B cell (primary cell): Measurements from ENCODE around the gene LAMA4. TPM values are rescaled to one million over a fixed set of nuclear protein-coding genes. Genes with fewer than 3 reads are reported as not detected.

Experiments
- ATAC-seq: fragments of 200-7000 bp; cut with Tn5 transposase; one replicate; pipeline ENCODE4 v1.10.0; 2021; ENCODE audit warnings: low read depth, mild to moderate bottlenecking, moderate number of reproducible peaks, moderate library complexity
- CTCF ChIA-PET: fragments of 350-600 bp; sonication (Branson Sonifier 250); formaldehyde crosslinking; loops from one replicate; lab custom pipeline; 2021; ENCODE audit warnings: antibody characterized with exemption, inconsistent platforms; lab: Charles Lee
- POLR2A ChIA-PET: fragments of 350-600 bp; sonication (Branson Sonifier 250); formaldehyde crosslinking; loops from one replicate; lab custom pipeline; 2021; ENCODE audit warnings: antibody characterized with exemption; lab: Charles Lee
- DNase-seq: peaks from one replicate; pipeline ENCODE4 v3.0.0; 2013
- H2AFZ ChIP-seq: 2 replicates; pipeline ENCODE4 v1.6.1; 2012; ENCODE audit warnings: mild to moderate bottlenecking, low read depth, low read length; ENCODE audit not compliant: insufficient read depth, poor library complexity, severe bottlenecking
- H3K27ac ChIP-seq, 2 donors: 1 replicate in 1 of 2; 2 replicates in 1 of 2; pipeline ENCODE4 v1.5.1; 2012 to 2013; ENCODE audit warnings: low read length in 2 of 2, mild to moderate bottlenecking in 2 of 2, moderate library complexity in 1 of 2
- H3K27me3 ChIP-seq, 4 experiments: fragments of 200-600 bp in 1 of 4; sonication (generic) in 1 of 4; replicated peaks in 1 of 4; 1 replicate in 2 of 4; 2 replicates in 2 of 4; pipeline versions ENCODE4 v1.6.1 to v1.7.0; 2013 to 2016; ENCODE audit warnings: low read length in 3 of 4, mild to moderate bottlenecking in 2 of 4, mixed read lengths in 1 of 4, moderate library complexity in 1 of 4; ENCODE audit not compliant: insufficient read depth in 4 of 4, control insufficient read depth in 3 of 4; ENCODE audit errors: control extremely low read depth in 1 of 4
- H3K36me3 ChIP-seq, 2 experiments: replicated peaks in 1 of 2; 1 replicate in 1 of 2; 2 replicates in 1 of 2; pipeline versions ENCODE4 v1.6.1 to v1.7.1; 2013; ENCODE audit warnings: low read length in 1 of 2; ENCODE audit not compliant: insufficient read depth in 2 of 2, control insufficient read depth in 1 of 2; ENCODE audit errors: control extremely low read depth in 1 of 2, extremely low read depth in 1 of 2
- H3K4me1 ChIP-seq, 2 donors: fragments of 200-600 bp in 1 of 2; sonication (generic) in 1 of 2; 1 replicate in 1 of 2; 2 replicates in 1 of 2; pipeline versions ENCODE4 v1.5.1 to v1.6.1; 2013 to 2017; ENCODE audit warnings: low read length in 2 of 2; ENCODE audit not compliant: control insufficient read depth in 2 of 2, insufficient read depth in 2 of 2
- H3K4me2 ChIP-seq: replicated peaks from 2 replicates; pipeline ENCODE3; 2012; ENCODE audit warnings: mild to moderate bottlenecking, low read depth, low read length; ENCODE audit not compliant: poor library complexity, severe bottlenecking
- H3K4me3 ChIP-seq, 5 experiments: fragments of 200-600 bp in 1 of 5; sonication (generic) in 1 of 5; 1 replicate in 3 of 5; 2 replicates in 2 of 5; pipeline versions ENCODE4 v1.5.1 to v1.7.0; 2011 to 2016; ENCODE audit warnings: low read length in 4 of 5, mild to moderate bottlenecking in 4 of 5, low read depth in 2 of 5, control low read depth in 1 of 5, moderate library complexity in 1 of 5; ENCODE audit not compliant: insufficient read depth in 1 of 5; ENCODE audit errors: control extremely low read depth in 1 of 5, extremely low read depth in 1 of 5
- H3K79me2 ChIP-seq: fragments of 200-600 bp; sonication (generic); one replicate; pipeline ENCODE4 v1.6.0; 2016; ENCODE audit warnings: low read length; ENCODE audit not compliant: control insufficient read depth, insufficient read depth
- H3K9ac ChIP-seq: fragments of 200-600 bp; sonication (generic); 2 replicates; pipeline ENCODE4 v1.6.1; 2017; ENCODE audit warnings: mild to moderate bottlenecking, low read length, moderate library complexity
- H3K9me3 ChIP-seq, 3 donors: one replicate each; pipeline versions ENCODE4 v1.6.1 to v1.7.1; 2013; ENCODE audit warnings: low read length in 2 of 3; ENCODE audit not compliant: control insufficient read depth in 2 of 3, insufficient read depth in 1 of 3; ENCODE audit errors: control extremely low read depth in 1 of 3
- H4K20me1 ChIP-seq: 2 replicates; pipeline ENCODE4 v1.6.0; 2012; ENCODE audit warnings: mild to moderate bottlenecking, low read length; ENCODE audit not compliant: insufficient read depth, control insufficient read depth, poor library complexity, severe bottlenecking
- H3K27ac Mint-ChIP-seq: one replicate; pipeline ENCODE4 v1.8.0; 2021; ENCODE audit warnings: mixed read lengths
- H3K27me3 Mint-ChIP-seq: one replicate; pipeline ENCODE4 v1.8.0; 2021; ENCODE audit warnings: mixed read lengths
- H3K4me1 Mint-ChIP-seq: one replicate; pipeline ENCODE4 v1.8.0; 2021; ENCODE audit warnings: mixed read lengths
- H3K4me3 Mint-ChIP-seq: one replicate; pipeline ENCODE4 v1.8.0; 2021; ENCODE audit warnings: mixed read lengths
- H3K9me3 Mint-ChIP-seq: one replicate; pipeline ENCODE4 v1.8.0; 2022; ENCODE audit warnings: mixed read lengths; ENCODE audit not compliant: insufficient read depth
- CTCF ChIP-seq: fragments of 200-600 bp; IDR thresholded peaks from one replicate; pipeline ENCODE4 v1.8.0; 2022; ENCODE audit warnings: antibody characterized with exemption, mild to moderate bottlenecking
- EZH2 ChIP-seq: IDR thresholded peaks from 2 replicates; pipeline ENCODE4 v1.6.1; 2012; ENCODE audit warnings: borderline replicate concordance, low read depth, mild to moderate bottlenecking, moderate library complexity, low read length; ENCODE audit not compliant: insufficient read depth, poor library complexity, severe bottlenecking
- WGBS: methylation state at CpG from one replicate; pipeline ENCODE4 v1.1.5; 2013; ENCODE audit warnings: missing lambda C conversion rate; ENCODE audit not compliant: insufficient coverage; 5-methylcytosine and 5-hydroxymethylcytosine counted together
- intact Hi-C: fragments of 100-400 bp; cut with micrococcal nuclease; formaldehyde crosslinking; loops from one replicate; pipeline ENCODE4 v1.10.0; 2022
- polyA plus RNA-seq: library from polyadenylated mRNA; depleted of rRNA; stranded (reverse); fragments of >200 nt; gene quantifications from 2 replicates; pipeline ENCODE4 v1.2.3, GENCODE V29; 2012
- total RNA-seq, 2 donors: library from RNA; stranded (reverse); fragments of 120-200 nt in 1 of 2; gene quantifications; 1 replicate in 1 of 2; 2 replicates in 1 of 2; pipeline versions ENCODE4 v1.2.3 to v1.2.4, GENCODE V29; 2013 to 2022

Gene LAMA4
- total and polyA plus RNA-seq, 2 donors (not counting 1 experiment from before 2014, with no cell fraction given): not detected

GRCh38 chr6:112221981-112222852 lies 32.1 kb downstream of the LAMA4 start:
- H3K27ac Mint-ChIP-seq: no peak overlapping the region
- H3K4me1 ChIP-seq: no peaks in the 10 kb centered on the region
- H3K27ac ChIP-seq: no peak overlapping the region
- H3K4me3 ChIP-seq: no peak overlapping the region
- H4K20me1 ChIP-seq: no peaks in the 10 kb centered on the region
- no peaks in the 10 kb centered on the region for H3K4me1 Mint-ChIP-seq
- H3K79me2 ChIP-seq: no peaks in the 10 kb centered on the region
- H3K36me3 ChIP-seq: no peaks in the 10 kb centered on the region
- no peak overlapping the region for H3K9ac ChIP-seq
- peaks cover 0 to 3% (median 0%) of the 10 kb centered on the region in 4 experiments for H3K27me3 ChIP-seq
- H3K9me3 Mint-ChIP-seq: no peaks in the 10 kb centered on the region
- POLR2A ChIA-PET: no interaction called here
- H2AFZ ChIP-seq: no peak overlapping the region
- TF ChIP-seq CTCF: no peak
- TF ChIP-seq EZH2: no peak
- peaks cover 16% of the 10 kb centered on the region for H3K27me3 Mint-ChIP-seq
- ATAC-seq (no peak), DNase-seq (no peak)
- no peak overlapping the region for H3K4me3 Mint-ChIP-seq
- H3K9me3 ChIP-seq: no peaks in the 10 kb centered on the region
- H3K4me2 ChIP-seq: no peak overlapping the region
- WGBS: 100% methylated on average over 2 of the region's 6 CpGs
- intact Hi-C loops: no loop called here
- CTCF ChIA-PET: no interaction called here

GRCh38 chr6:112221561-112221960 lies 32.8 kb downstream of the LAMA4 start:
- no peak overlapping the region for H3K4me3 Mint-ChIP-seq
- H3K27ac Mint-ChIP-seq: no peak overlapping the region
- TF ChIP-seq CTCF (no peak), EZH2 (no peak)
- Histone ChIP-seq H3K4me2 (no peak overlapping the region), H3K36me3 (no peaks in the 10 kb centered on the region), H3K9ac (no peak overlapping the region), H3K4me1 (no peaks in the 10 kb centered on the region), H3K27me3 (peaks cover 0 to 3% (median 0%) of the 10 kb centered on the region in 4 experiments), H4K20me1 (no peaks in the 10 kb centered on the region), H3K79me2 (no peaks in the 10 kb centered on the region), H2AFZ (no peak overlapping the region), H3K27ac (no peak overlapping the region), H3K4me3 (no peak overlapping the region), H3K9me3 (no peaks in the 10 kb centered on the region)
- DNase-seq (no peak), ATAC-seq (no peak)
- no peaks in the 10 kb centered on the region for H3K9me3 Mint-ChIP-seq
- H3K4me1 Mint-ChIP-seq: no peaks in the 10 kb centered on the region
- intact Hi-C loops: no loop called here
- ChIA-PET POLR2A (no interaction called here), CTCF (no interaction called here)
- H3K27me3 Mint-ChIP-seq: peaks cover 16% of the 10 kb centered on the region
